Stimulated activated CD4-positive, alpha-beta T cell treated with anti-CD3 and anti-CD28 coated beads, TNF-alpha, amount 100 ng/mL, for 1 hour (primary cell): ENCODE data around the gene MRPS5.
"Not testable (repeated sequence)": the region's sequence is repeated elsewhere in the genome, so short reads cannot be mapped to it uniquely, and the experiment has no call there.

Experiments used
- DNase-seq, 3 donors: peaks; one replicate each; pipeline ENCODE4 v3.0.0-alpha.2; 2020; ENCODE audit warnings: low read depth in 3 of 3, low spot score in 1 of 3

MRPS5 gene

DNA sequence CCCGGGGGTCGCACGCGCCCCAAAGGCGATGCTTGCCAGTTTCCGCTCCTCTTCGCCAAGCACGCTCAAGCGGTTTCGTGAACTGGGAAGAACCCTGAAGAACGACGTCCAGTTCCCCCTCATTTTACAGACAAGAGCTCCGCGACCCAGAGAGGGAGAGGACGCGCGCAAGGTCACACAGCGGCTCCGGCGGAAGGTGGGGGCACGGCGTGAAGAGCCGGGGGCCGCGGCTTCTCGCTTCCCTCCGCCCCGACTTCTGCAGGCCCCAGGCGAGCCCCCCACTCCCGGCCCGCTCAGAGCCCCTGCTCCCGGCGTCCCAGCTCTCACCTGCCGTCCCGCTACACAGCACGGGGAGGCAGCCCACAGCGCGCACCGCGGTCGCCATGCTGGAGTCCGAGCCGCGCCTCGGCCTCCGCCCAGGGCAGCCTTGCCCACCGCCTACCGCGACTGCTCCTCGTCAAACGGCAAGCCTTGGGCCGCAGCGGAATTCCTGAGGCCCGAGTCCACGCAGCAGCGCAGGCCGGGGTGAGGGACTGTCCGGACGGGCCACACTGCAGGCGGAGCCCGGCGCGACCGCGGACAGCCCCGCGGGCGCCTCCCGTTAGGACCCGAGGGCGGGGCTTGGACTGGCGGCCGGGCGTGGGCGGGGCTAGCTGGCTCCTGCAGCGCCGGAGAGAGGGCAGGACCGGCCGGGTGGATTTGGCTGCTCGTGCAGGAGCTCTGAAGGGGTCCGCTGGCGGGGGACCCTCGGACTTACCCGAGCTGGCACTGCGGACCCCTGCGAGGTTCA, at the start of gene MRPS5:
Gene MRPS5, minus strand, starts transcription at position 402 of the 790 bp plus-strand sequence. Its CDS starts 17 bp downstream, at position 385.
- DNase-seq: peak; percentile 49 to 91 (median 71)

DNA sequence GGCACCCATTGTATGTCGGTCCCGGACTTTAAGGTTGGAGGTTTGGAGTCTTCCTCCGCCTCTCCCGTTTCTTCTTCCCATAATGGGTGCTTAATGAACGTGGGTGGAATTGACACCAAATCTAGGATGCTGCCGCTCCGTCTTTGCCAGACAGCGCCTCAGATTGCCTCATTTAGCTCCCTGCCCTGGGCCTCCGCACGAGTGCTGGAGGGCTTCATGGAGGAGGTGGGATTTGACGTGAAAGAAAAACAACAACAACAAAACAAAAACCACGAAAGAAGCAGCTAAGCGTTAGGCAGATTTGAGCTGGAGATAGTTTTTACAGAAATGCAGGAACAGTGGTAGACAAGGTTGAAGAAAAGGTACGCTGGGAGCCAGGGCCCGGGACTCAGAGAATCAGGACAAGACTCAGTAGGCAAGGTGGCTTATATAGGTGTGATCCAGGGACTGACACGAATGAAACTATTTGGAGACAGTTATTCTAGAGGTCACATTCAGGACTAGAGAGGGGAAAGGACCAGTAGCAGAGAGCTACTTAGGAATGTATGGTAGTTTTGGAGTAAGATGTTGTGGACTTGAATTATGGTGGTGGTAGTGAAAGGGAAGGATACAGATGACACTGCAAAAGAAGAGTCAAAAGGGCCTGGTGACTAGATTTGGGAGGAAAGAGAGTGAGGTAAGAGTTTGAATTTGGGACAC, 44.6 kb upstream of the MRPS5 start:
- DNase-seq: no peak

DNA sequence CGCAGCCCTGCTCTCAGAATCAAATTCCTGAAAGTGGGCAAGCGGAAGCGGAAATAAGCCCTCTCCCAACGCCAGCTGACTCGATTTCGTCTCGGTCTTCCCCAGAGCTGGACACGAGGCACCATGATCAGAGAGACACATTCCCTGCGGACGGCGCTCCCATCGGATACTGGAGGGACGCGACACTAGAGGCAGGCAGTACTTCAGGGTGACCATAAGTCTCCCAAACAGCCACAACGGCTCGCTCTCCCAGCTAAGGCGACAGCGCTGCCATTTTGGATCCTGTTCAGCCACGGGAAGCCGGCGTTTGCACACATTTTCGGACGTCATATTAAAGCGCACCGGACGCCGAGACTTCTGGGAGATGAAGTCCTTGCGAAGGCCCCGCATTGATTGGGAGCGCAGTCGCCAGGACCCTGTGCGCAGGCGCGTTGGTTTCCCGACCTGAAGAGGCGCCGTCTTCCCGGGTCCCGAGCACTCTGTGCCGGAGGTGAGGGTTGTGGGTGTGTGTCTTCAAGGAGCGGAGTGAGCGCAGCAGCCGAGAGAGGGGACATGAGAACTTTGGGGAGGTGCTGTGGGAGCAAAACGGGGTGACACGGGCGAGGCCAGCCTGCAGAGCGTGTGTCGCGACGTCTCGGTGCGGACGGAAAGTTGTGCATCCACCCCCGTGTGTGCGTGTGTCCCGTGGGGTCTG, 43.9 kb upstream of the MRPS5 start, which contains the start of gene ZNF2:
Gene ZNF2, plus strand, starts transcription at position 439 of the 694 bp plus-strand sequence. CDS start 10,418 bp downstream, outside the sequence.
- peak; percentile 89 to 91 (median 90) for DNase-seq

DNA sequence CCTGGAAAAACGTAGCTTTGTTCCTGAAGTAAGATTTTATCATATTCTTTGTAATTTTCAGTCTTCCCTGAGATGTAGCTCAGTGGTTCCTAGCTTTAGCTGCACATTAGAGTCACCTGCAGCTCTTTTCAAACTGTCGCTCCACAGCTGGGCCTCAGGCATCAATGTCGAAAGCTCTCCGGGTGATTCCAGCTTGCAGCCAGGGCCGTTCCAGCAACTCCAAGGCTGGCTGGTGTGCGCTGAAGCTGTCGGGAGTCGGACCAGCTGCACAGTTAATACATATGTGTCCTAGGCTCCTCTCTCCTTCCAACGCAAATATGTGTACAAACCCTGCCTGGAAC, 43.4 kb upstream of the MRPS5 start:
- no peak for DNase-seq

DNA sequence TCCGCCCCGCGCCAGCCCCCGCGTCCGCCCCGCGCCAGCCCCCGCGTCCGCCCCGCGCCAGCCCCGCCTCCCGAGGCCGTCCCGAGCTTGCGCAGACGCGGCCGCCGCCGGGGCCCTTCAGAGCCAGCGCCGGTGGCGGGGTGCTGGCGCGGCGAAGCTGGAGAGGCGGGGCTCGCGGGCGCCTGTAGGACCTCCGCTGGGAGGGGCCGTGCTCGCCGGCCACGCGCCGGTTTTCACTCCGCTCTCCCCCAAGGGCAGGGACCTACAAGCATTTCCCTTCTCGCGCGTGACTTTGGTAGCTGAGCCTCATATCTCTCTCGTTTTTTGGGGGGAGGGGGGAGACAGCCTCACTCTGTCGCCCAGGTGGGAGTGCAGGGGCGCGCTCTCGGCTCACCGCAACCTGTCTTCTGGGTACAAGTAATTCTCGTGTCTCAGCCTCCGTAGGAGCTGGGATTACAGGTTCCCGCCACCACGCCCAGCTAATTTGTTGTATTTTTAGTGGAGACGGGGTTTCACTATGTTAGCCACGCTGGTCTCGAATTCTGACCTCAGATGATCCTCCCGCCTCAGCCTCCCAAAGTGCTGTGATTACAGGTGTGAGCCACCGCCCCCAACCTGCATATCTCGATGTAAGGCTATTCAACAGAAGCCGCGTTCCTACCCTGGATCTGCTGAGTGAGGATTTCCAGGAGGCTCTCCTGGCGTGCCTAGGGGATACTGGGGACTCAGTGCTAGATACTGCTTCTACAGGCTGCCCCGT, 38.3 kb upstream of the MRPS5 start, which contains the start of gene ZNF514:
Gene ZNF514, minus strand, starts transcription at position 159 of the 760 bp plus-strand sequence. CDS start 6,595 bp downstream, outside the sequence.
- peak; percentile 29 to 57 (median 52) for DNase-seq

DNA sequence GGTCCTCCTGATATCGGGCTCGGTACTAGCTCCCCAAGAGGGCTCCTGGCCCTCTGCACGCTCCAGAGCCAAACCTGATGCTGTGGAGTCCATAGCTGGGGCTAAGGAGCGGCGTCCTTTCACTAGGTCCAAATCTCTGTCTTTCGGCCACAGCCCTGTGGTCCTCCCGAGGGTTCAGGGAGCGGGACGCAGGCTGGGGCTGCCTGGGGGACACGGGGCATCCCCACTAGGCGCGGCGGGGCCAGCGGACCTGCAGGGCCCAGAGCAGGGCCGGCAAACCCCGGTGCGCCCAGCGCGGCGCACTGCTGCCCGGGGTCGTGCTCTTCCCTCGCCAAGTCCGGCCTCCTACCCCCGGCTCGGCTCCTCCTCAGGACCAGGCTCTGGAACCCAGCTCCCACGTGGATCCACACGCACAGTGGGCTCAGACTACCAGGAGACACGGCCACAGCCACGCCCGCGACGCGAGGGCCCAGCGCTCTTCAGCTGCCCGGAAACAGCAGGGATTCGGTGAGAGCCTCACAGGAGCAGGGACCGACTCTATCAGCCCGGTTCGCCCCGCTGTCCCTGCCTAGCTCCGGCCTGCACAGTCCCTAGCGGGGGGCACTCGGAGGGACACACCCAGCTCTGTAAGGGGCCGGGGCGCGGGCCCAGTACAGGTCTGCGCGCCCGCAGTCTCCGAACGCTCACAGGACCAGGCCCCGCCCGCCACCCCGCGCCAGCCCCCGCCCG, 37.4 kb upstream of the MRPS5 start:
- DNase-seq: peak in 2 of 3 donors; percentile 0 to 12

DNA sequence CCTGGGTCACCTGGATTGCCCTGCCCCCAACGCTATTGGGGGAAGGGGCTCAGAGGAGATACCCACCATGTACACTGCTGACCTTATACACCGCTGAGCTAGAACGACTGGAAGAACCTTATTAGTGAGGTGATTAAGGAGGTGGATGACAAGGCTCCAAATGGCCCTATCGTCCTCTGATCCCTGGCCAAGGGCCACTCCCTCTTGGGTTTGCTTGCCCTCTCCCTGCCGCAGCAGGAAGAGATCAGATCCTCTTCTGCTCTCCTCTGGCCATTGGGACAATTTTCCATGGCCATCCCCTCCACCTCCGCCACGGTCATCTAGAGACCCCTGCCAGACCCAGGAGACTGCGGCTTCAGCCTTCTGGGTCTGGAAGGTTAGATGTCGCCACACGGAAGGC, 36.8 kb upstream of the MRPS5 start:
- no peak for DNase-seq

DNA sequence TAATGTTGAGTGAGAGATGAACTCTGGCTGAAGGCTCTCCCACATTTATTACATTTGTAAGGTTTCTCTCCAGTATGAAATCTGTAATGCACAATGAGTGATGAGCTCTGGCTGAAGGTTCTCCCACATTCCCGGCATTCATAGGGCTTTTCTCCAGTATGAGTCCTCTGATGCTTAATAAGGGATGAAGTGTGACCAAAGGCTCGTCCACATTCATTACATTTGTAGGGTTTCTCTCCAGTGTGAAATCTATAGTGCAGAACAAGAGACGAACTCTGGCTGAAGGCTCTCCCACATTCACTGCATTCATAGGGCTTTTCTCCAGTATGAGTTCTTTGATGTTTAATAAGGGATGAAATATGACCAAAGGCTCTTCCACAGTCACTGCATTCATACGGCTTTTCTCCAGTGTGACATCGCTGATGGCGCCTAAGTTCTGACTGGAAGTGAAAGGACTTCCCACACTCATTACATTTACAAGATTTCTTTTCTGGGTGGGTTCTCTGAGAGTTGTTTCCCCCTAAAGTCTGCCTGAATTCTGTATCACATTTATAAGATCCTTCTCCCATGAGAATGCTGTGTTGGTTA, 27.9 kb upstream of the MRPS5 start:
- no peak for DNase-seq

DNA sequence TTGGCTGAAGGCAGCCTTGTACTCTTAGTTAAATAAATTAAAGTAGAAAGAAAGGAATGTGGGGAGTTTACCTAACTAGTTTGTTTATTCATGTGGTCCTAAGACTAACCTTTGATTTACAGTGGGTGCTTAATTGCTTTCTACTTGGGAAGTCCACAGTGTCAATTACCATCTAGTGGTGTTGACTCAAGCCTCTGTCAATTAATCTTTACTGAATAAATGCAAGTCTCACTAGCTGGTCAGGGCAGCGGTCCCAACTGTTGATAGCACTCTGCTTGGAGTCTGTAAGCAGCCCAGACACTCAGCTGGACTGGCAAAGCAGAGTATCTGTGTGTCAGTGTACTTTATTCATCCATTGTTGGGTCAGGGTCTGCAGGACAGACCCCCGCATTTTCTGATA, 22.2 kb upstream of the MRPS5 start:
- DNase-seq: no peak

DNA sequence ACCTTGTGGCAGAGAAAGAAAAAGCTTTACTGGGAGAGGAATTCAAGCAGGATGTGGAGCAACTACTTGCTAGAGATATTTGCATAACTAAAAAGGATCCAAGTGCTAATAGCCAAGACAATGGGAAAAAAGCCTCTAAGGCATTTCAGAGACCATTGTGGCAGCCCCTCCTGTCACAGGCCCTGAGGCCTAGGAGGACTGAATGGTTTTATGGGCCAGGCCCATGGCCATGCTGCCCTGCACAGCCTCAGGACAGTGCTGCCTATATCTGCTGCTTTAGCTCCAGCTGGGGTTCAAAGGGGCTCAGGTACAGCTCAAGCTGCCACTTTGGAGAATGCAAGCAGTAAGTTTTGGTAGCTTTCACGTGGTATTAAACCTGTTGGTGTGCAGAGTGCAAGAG, 17.1 kb upstream of the MRPS5 start:
- no peak for DNase-seq

DNA sequence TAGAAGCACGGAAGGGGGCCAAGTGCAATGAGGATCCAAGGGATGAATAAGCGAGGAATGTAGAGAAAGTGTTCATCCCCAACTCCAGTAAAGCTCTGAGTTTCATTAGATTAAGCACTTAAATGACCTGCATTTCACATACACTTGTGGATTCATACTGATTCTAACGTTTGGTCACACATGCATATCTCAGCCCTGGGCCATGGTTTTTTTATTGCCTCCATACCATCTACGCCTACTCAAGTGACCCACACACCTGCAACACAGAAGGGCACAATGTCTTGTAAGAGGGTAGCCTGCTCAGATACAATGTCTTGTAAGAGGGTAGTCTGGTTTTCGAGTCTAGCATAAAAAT, 566 bp upstream of the MRPS5 start:
- no peak for DNase-seq

DNA sequence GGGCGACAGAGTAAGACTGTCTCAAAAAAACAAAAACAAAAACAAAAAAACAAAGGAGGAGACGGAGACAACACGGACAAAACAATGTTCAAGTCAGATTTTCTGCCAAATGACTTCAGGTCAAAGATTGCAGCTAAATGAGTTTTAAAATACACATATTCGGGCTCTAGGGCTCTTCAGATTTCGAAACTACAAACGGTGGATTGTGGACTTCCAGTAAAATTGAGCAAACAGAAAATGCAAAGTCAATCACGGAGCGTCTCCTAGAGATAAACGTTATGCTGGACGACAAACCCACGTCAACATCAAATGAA, 558 bp downstream of the MRPS5 start:
- no peak for DNase-seq

DNA sequence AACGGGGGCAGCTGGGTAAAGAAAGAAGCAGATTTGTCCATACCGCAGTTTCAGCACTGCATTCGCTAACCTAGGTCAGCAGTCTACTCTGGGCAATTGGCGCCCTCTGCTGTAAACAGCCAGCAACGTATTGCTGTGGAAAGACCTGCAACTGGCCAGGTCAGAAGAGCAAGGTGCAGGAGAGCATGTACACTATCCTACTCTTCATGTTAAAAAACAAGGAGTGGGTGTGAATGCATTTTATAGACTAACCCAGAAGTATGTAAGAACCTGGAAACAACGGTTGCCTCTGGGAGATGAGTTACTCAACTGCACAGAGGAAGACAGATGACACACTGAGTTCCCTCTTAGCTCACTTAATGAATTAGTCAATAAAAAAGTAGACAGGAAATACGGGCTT, 6.2 kb downstream of the MRPS5 start:
- peak; percentile 47 to 53 (median 47) for DNase-seq

DNA sequence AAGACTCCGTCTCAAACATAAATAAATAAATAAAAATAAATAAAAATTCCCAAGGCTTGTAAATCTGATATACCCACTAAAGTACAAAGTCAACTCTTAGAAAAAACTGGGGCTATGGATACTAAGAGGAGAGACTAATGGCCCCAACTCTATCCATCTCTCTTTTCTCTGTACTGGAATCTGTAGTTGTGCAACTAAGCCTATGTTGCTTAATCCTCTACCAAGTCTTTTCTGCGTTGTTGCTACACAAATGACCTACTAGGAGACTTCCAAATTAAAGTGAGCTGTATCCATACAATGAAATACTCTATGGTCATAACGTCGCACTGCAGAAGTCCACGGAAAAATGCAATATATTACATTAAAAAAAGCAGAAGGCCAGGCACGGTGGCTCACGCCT, 8.1 kb downstream of the MRPS5 start:
- DNase-seq: no peak

DNA sequence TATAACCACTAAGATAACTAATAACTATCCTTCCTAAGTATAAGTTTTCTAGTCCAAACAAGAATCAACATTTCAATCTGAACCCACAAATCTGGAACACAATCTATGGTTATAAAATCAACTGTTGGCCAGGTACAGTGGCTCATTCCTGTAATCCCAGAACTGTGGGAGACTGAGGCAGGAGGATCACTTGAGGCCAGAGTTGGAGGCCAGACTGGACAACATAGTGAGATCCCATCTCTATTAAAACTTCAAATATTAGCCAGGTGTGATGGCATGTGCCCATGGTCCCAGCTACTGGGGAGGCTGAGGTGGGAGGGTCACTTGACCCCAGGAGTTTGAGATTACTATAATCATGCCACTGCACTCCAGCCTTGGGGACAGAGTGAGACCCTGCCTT, 11.2 kb downstream of the MRPS5 start:
- no peak for DNase-seq

DNA sequence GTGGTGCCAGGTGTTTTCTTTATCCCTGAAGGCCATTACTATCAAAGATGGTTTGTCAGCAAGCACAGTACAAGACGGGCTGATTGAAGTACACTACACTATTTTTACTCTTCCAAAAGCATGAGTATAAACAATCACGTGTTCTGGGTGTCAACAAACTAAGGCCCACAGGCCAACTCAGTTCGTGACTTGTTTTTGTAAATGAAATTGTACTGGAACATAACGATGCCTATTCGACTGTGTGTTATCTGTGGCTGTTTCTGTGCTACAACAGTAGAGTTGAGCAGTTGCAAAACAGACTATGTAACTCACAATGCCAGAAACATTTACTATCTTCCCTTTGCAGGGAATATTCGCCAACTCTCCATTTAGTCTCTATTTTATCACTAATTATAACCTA, 12.3 kb downstream of the MRPS5 start:
- no peak for DNase-seq

DNA sequence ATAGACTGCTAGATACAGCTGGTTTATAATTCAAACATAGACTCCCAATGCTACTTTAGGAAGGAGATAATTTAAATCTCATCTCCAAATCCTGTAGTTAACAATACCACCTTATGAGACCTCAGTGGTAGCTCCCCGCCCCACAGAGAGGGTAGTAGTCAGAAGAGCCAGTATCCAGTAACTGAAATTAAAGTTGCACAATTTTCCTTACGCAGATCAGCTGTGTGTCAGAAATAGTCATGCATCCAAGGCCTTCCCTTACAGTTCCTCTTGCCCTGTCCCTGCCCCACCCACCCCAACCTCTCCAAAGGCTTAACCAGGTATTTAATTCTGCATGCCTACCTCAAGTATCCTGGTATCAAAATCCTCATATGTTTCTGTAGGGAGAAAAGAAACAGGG, 15.5 kb downstream of the MRPS5 start:
- no peak for DNase-seq

DNA sequence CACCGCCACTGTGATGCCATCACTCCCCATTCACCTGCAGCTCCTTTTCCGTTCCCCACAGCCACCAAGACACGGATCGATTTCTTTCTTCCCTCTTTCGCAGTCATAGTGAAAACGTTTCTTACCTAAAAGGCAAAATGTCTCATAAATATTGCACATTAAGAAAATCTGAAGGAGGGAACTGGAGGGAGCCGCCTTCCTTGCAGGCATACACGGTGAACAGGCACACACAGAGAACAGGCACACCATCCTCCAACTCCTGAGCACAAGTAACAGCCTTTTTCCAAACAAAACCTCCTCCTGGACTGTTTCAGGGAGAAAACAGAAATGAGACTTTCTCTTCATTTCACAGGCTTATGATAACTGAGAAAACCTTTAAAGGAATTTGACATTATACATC, 17.0 kb downstream of the MRPS5 start:
- DNase-seq: no peak

DNA sequence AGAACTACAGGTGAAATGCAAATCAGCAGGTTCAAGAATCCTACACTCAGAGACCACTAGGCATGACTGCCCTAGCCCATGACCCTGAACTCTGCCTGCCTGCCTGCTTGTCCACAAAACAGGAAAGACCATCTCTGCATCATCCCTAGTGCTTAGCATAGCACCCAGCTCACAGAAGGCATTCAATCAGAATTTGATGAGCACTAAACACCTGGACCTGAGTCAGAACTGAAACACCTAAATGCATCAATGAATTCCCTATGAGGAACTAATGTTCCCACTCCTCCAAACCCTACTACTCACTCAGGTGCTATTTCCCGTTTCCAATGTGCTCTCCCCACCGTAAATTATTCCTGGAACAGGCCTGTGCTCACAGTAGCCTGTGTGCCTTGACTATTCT, 21.7 kb downstream of the MRPS5 start:
- DNase-seq: no peak

DNA sequence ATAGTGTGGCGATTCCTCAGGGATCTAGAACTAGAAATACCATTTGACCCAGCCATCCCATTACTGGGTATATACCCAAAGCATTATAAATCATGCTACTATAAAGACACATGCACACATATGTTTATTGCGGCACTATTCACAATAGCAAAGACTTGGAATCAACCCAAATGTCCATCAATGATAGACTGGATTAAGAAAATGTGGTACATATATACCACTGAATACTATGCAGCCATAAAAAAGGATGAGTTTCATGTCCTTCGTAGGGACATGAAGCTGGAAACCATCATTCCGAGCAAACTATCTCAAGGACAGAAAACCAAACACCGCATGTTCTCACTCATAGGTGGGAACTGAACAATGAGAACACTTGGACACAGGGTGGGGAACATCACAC, 23.3 kb downstream of the MRPS5 start:
- DNase-seq: not testable (repeated sequence)
